ENCODE measurements around the gene POU6F2. TPM values are rescaled to one million over a fixed set of nuclear protein-coding genes. Genes with fewer than 3 reads are reported as not detected.

Gene POU6F2
- total and polyA plus RNA-seq, 9 of the 15 experiments (the other 6 are each of a cell fraction or from before 2014, with no cell fraction given), result 0.29 to 1.5 (median 0.96) TPM

DNA sequence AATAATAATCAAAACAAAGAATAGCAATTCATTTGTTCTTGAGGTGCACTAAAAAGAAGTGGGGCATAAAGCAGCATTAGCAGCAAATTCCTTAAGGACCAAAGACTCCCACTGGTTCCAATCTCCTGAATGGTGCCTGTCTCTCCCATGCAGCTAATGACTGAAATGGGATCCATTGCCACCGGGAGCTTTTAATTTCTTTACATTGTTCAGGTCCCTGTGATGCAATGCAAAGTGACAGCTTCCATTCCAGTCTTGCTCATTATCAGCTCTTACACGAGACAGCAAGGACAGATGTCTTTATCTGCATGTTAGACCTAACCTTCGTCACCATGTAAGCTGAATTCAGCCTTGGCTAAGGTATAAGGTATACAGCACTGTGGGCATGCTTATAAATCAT, 148.1 kb downstream of the POU6F2 start:
- no peaks in the 10 kb centered on the region for H3K36me3 ChIP-seq (ENCODE audit: control insufficient read depth, insufficient read depth, low read length)
- intact Hi-C loops (cut with micrococcal nuclease) (no loop called here), in situ Hi-C loops (cut with MboI) (no loop called here)
- ATAC-seq (no peak), DNase-seq (ENCODE audit: extremely low read depth in 1 of 4, low spot score in 3 of 4) (no peak), FAIRE-seq (no peak)
- no peaks in the 10 kb centered on the region for H3K9me3 ChIP-seq (replicated peaks; ENCODE audit: control insufficient read depth, insufficient read depth, low read depth, low read length)
- CTCF ChIA-PET (ENCODE audit: low intra/inter-chr PET ratio), result no interaction called here
- peaks cover 4 to 8% of the 10 kb centered on the region in 2 experiments; a peak in 3 of 5 replicates for H3K27me3 ChIP-seq (ENCODE audit: control insufficient read depth in 2 of 2, insufficient read depth in 2 of 2, low read length in 2 of 2)
- no peak overlapping the region for H3K27ac ChIP-seq (ENCODE audit: extremely low read depth, low read depth, low read length)
- 0% methylated on average over 3 of the region's 3 CpGs for WGBS (ENCODE audit: insufficient coverage, low coverage, missing lambda C conversion rate)
- POLR2A ChIA-PET, result interaction anchor here (0.5 kb wide), 1 partner anchor 311 kb away, joined by 3 read pairs; no protein-coding TSS in a partner anchor
- H3K4me3 ChIP-seq, result no peak overlapping the region
- BruUV-seq (replicated peaks), result no TSS peak
- no peaks in the 10 kb centered on the region for H4K20me1 ChIP-seq (replicated peaks; ENCODE audit: control insufficient read depth, insufficient read depth, low read length)
- H3K79me2 ChIP-seq (ENCODE audit: control insufficient read depth, insufficient read depth, low read length), result no peaks in the 10 kb centered on the region
- H3K4me1 ChIP-seq (replicated peaks in 1 of 2; ENCODE audit: control insufficient read depth in 2 of 2, insufficient read depth in 2 of 2, low read length in 2 of 2), result no peaks in the 10 kb centered on the region
- no peak overlapping the region for H2AFZ ChIP-seq (ENCODE audit: low read depth, low read length)
- H3K4me2 ChIP-seq (ENCODE audit: insufficient read depth, low read length), result no peak overlapping the region
- no peak overlapping the region for H3K9ac ChIP-seq (ENCODE audit: insufficient read depth in 1 of 2, low read depth in 2 of 2, low read length in 2 of 2)
- no peak for TF ChIP-seq DNMT1 (IDR thresholded peaks at IDR 0.05)
- no peak for TF ChIP-seq ZSCAN32 (CRISPR knock-in tag; IDR thresholded peaks at IDR 0.05)
- TF ChIP-seq ZNF583 (CRISPR knock-in tag; IDR thresholded peaks at IDR 0.05), result no peak
- TF ChIP-seq, protein P1, sequence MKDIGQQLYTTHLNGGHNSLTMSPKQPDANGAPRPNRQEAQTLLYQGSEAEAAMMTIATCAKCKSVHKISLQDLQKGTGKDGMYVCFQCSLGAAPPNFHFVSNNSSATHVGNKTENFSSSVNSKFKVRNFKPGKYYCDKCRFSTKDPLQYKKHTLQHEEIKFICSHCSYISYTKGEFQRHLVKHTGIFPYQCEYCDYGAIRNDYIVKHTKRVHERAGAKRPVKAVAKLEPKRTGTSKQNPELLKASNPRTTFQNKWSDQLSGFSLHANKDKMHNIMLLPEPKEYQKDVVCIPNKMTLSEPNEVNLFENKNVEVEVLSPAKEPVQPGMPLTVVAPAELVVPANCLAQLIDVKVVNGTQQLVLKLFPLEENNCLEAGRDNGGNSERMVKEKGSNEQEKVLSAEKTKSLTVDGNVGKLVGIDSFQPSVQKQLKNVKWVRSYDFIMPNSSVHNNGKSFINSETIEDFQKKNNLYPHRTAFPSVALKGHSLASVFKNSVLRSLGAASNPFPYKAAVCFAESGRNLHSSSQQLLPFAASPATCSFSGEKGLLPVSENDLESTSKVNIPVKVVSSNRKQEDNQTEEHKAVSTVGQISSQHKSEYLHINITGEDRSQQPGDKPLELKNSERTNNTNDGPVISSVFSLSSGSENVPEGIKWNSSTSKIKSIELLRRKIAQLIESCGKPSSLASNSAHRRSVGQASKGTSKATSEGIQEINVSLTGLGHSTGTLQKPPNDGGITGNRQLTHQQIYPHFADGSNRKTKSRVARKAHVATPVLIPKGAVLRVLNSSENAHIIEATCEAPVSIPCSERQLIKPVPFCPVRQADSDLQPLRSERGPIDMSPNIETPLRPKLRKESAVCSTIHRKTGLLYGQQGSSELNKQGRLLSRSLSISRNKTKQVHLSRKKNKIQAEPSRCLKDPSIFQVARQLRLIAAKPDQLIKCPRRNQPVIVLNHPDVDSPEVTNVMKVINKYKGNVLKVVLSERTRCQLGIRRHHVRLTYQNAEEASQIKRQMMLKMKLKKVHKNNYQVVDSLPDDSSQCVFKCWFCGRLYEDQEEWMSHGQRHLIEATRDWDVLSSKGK (CRISPR knock-in tag; IDR thresholded peaks at IDR 0.05), result no peak
- TF ChIP-seq JUN (IDR thresholded peaks at IDR 0.05; ENCODE audit: borderline replicate concordance, low read depth, low read length), result no peak
- TF ChIP-seq JUN (CRISPR knock-in tag; IDR thresholded peaks at IDR 0.05; ENCODE audit: borderline replicate concordance), result no peak
- no peaks in the 10 kb centered on the region for H3K9me1 ChIP-seq (ENCODE audit: control insufficient read depth, insufficient read depth, low read length)
